ENCODE measurements around the gene ACTRT2. TPM values are rescaled to one million over a fixed set of nuclear protein-coding genes. Genes with fewer than 3 reads are reported as not detected.

ACTRT2 gene
- total RNA-seq, 1 donor from 2014 or later = not detected

DNA sequence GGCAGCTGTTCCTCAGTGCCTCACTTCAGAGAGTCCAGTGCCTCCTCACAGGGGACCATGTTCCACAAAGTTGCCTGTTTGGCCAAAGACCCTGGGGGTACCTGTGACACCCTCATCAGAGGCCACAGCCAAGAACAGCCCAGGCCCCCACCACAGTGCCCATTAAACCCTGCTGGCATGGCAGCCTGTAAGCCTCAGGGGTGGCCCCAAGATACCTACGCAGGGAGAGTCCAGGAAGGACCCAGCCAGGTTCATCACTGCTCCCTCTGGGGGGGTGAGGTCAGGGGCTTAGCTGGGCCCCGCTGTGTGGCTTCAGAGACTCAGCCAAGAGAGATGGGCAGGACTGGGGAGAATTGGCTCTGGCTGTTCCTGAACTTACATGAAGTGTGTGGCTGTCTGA is 28.6 kb downstream of the ACTRT2 start:
- peaks cover 5% of the 10 kb centered on the region for H3K9me3 Mint-ChIP-seq
- intact Hi-C loops (cut with micrococcal nuclease) = no loop called here
- no peak overlapping the region for H3K4me3 Mint-ChIP-seq
- DNase-seq = no peak
- H3K27ac Mint-ChIP-seq = no peak overlapping the region
- peaks cover 4% of the 10 kb centered on the region for H3K27me3 Mint-ChIP-seq
- no peaks in the 10 kb centered on the region for H3K4me1 Mint-ChIP-seq
- H3K36me3 Mint-ChIP-seq (ENCODE audit: low read depth) = no peaks in the 10 kb centered on the region

DNA sequence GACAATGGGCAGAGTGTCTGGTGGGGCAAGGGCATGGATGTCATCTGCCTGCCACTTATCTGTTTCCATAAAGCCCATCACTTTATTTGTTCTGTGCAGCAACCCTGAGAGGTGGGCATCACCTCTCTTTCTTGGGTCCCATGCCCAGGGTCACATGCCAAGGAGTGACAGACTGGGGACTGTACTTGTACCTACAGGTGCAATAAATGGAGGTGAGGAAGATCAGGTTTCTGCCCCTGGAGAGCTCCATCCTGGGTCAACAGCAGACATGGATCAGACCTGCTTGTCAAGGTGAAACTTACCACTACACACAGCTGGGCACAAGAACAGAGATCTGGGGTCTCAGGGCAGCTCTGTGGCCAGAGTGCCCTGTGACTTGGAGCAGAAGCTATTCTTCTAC is 29.3 kb downstream of the ACTRT2 start:
- Mint-ChIP-seq H3K27me3 (peaks cover 4% of the 10 kb centered on the region), H3K9me3 (peaks cover 5% of the 10 kb centered on the region)
- intact Hi-C loops (cut with micrococcal nuclease) = no loop called here

DNA sequence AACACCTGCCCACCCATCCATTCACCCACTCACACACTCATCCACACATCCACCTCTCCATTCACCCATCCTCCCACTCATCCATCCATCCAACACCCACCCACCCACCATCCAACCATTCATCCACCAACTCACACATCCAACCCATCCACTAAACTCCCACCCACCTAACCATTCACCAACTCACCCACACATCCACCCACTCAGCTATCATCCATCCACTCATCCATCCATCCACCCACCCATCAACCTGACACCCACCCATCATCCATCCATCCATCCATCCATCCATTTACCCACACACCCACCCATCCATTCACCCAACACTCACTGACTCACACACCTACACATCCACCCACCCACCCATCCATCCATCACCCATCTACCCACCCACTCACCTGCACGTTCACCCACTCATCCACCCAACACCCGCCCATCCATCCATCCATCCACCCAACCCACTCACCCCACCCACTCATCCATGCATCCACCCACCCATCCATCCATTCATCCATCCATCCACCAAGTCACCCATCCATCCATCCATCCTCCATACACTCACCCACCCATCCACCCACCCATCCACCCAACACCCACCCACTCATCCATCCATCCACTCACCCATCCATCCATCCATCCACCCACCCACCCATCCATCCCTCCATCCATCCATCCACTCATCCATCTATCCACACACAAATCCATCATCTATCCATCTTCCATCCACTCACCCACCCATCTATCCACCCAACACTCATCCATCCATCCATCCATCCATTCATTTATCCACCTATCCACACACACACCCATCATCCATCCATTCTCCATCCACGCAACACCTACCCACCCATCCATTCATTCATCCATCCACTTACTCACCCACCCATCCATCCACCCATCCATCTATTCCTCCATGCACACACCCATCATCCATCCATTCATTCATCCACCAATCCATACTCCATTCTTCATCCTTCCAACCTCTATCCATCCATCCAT is 30.3 kb downstream of the ACTRT2 start:
- intact Hi-C loops (cut with micrococcal nuclease) = no loop called here
- Mint-ChIP-seq H3K4me1 (no peaks in the 10 kb centered on the region), H3K9me3 (peaks cover 5% of the 10 kb centered on the region), H3K36me3 (ENCODE audit: low read depth) (no peaks in the 10 kb centered on the region), H3K27ac (no peak overlapping the region), H3K4me3 (no peak overlapping the region), H3K27me3 (peaks cover 4% of the 10 kb centered on the region)
- no peak for DNase-seq

More for the DNA sequence above, 29.3 kb downstream of the ACTRT2 start:
- Mint-ChIP-seq H3K4me1 (no peaks in the 10 kb centered on the region), H3K4me3 (no peak overlapping the region), H3K36me3 (ENCODE audit: low read depth) (no peaks in the 10 kb centered on the region), H3K27ac (no peak overlapping the region)
- DNase-seq = no peak

DNA sequence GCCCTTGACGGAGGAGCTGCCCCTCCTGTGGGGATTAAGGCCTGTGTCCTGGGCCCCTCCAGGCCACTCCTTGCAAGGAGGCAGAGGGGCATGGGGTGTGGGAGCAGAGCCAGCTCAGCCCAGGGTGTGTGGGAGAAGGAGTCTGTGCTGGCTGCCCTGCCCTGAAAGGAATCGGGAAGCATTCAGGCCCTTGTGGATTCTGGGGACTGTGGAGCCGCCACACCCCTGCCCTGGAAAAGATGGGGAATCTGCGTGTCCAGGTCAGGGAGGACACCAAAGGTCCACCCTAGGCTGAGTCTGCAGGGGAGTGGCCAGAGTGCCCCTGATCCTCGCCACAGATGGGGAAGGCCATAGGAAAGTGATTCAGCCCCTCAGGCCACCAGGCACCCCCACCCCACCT is 31.2 kb downstream of the ACTRT2 start:
- no peak overlapping the region for H3K27ac Mint-ChIP-seq
- H3K4me3 Mint-ChIP-seq = no peak overlapping the region
- H3K36me3 Mint-ChIP-seq (ENCODE audit: low read depth) = no peaks in the 10 kb centered on the region
- H3K9me3 Mint-ChIP-seq = peaks cover 5% of the 10 kb centered on the region
- H3K27me3 Mint-ChIP-seq = no peaks in the 10 kb centered on the region
- intact Hi-C loops (cut with micrococcal nuclease) = no loop called here
- DNase-seq = no peak
- H3K4me1 Mint-ChIP-seq = no peaks in the 10 kb centered on the region

DNA sequence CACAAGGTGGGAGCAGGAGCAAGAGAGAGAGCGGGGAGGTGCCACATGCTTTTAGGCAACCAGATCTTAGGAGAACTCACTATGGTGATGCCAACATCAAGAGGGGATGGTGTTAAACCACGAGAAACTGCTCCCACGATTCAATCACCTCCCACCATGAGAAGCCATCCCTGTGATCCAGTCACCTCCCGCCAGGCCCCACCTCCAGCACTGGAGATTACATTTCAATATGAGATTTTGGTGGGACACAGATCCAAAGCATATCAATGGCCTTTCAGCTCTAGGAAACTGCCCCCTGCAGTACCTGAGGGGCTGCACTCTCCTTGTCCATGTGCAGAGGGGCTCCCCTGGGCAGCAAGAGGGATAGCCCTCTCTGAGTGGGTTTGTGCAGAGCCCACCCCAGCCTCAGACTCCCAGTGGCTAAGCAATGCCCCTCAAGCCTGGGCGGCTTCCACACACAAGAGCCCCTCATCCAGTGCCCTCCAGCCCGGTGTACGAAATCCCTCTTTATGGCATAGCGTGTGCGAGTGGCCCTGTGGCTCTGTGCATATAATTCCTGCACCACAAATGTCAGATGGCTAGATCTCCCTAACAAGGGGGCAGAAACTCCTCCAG is 32.2 kb downstream of the ACTRT2 start:
- H3K4me3 Mint-ChIP-seq = no peak overlapping the region
- intact Hi-C loops (cut with micrococcal nuclease) = no loop called here

DNA sequence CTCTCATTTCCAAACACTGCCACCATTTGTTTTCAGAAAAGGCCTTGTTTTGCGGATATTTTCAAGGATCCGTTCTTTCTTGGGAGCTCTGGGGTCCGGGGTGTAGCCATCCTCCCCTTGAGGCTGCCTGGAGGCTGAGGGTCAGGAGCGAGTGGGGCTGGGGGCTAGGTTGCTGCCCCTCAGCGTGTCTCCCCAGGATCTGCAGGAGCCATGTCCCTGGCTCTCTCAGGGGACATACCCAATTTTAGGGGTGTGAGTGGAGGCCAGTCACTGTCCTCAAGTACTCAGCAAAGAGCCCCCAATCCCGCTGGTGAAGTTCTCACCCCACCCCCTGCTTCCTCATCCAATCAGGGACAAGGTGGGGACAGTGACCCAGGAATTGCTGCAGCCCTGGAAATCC is 32.7 kb downstream of the ACTRT2 start:
- Mint-ChIP-seq H3K36me3 (ENCODE audit: low read depth) (no peaks in the 10 kb centered on the region), H3K4me1 (no peaks in the 10 kb centered on the region), H3K27ac (no peak overlapping the region), H3K4me3 (no peak overlapping the region), H3K9me3 (peaks cover 5% of the 10 kb centered on the region), H3K27me3 (peaks cover 2% of the 10 kb centered on the region)
- intact Hi-C loops (cut with micrococcal nuclease) = no loop called here
- DNase-seq = no peak

More for the DNA sequence above, 32.2 kb downstream of the ACTRT2 start:
- H3K27me3 Mint-ChIP-seq = peaks cover 2% of the 10 kb centered on the region
- H3K4me1 Mint-ChIP-seq = no peaks in the 10 kb centered on the region
- H3K27ac Mint-ChIP-seq = no peak overlapping the region
- DNase-seq = no peak
- peaks cover 5% of the 10 kb centered on the region for H3K9me3 Mint-ChIP-seq
- no peaks in the 10 kb centered on the region for H3K36me3 Mint-ChIP-seq (ENCODE audit: low read depth)

DNA sequence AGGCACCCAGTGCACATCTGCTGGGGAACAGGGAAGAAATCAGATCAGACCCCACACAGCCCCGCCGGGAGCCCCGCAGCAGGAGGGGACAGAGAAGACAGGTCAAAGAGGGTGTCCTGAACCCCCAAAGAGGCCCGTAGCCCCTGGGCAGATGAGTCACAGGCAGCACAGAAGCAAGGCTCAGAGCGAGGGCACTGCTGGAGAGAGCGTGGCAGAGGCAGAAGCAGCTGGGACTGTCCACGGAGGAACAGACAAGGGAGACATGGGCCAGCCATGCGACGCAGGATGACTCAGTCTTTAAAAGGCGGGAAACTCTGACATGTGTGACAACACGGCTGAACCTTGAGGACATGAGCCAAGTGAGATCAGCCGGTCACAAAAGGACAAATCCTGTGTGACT is 33.2 kb downstream of the ACTRT2 start:
- Mint-ChIP-seq H3K27ac (no peak overlapping the region), H3K27me3 (peaks cover 2% of the 10 kb centered on the region), H3K4me3 (no peak overlapping the region), H3K36me3 (ENCODE audit: low read depth) (no peaks in the 10 kb centered on the region), H3K9me3 (peaks cover 5% of the 10 kb centered on the region), H3K4me1 (no peaks in the 10 kb centered on the region)
- intact Hi-C loops (cut with micrococcal nuclease) = no loop called here
- no peak for DNase-seq

DNA sequence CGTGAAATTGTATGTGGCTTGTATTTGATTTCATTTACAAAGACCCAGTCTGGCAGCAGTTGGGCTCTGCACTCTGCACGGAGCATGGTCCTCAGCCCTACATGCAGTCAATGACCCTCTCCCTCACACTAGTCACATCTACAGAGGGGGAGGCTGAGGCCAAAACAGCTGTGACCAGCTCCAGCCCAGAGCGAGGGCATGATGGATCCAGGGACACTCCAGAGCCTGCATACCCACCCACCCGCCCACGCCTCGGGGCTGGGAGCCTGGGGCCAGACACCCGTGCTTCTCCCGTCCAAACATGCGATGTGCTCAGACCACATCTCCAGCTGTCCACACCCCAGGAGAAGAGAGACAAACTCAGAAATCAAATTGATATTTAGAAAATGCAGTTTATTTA is 33.8 kb downstream of the ACTRT2 start:
- intact Hi-C loops (cut with micrococcal nuclease) = no loop called here

DNA sequence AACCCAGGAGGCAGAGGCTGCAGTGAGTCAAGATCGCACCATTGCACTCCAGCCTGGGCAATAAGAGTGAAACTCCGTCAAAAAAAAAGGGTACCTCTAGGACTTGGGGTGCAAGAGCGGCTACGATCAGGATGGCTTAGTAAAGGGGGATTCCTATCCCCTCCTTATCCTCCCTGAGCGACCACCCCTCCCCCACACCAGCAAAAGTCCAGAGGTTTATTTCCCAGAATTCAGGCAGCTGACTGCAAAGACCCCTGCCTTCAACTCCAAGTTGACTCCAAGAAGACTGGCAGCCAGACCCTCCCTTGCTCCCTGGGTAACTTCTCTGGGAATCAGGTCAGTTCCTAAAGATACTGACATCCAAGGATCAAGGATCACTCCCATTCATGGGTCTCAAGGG is 35.4 kb downstream of the ACTRT2 start:
- intact Hi-C loops (cut with micrococcal nuclease) = no loop called here
- DNase-seq = no peak
- Mint-ChIP-seq H3K9me3 (peaks cover 5% of the 10 kb centered on the region), H3K27ac (no peak overlapping the region), H3K27me3 (peaks cover 2% of the 10 kb centered on the region), H3K36me3 (ENCODE audit: low read depth) (no peaks in the 10 kb centered on the region), H3K4me1 (no peaks in the 10 kb centered on the region), H3K4me3 (no peak overlapping the region)

More for the DNA sequence above, 33.8 kb downstream of the ACTRT2 start:
- no peaks in the 10 kb centered on the region for H3K36me3 Mint-ChIP-seq (ENCODE audit: low read depth)
- no peak for DNase-seq
- H3K4me1 Mint-ChIP-seq = no peaks in the 10 kb centered on the region
- H3K27me3 Mint-ChIP-seq = peaks cover 2% of the 10 kb centered on the region
- peaks cover 5% of the 10 kb centered on the region for H3K9me3 Mint-ChIP-seq
- H3K27ac Mint-ChIP-seq = no peak overlapping the region
- H3K4me3 Mint-ChIP-seq = no peak overlapping the region

DNA sequence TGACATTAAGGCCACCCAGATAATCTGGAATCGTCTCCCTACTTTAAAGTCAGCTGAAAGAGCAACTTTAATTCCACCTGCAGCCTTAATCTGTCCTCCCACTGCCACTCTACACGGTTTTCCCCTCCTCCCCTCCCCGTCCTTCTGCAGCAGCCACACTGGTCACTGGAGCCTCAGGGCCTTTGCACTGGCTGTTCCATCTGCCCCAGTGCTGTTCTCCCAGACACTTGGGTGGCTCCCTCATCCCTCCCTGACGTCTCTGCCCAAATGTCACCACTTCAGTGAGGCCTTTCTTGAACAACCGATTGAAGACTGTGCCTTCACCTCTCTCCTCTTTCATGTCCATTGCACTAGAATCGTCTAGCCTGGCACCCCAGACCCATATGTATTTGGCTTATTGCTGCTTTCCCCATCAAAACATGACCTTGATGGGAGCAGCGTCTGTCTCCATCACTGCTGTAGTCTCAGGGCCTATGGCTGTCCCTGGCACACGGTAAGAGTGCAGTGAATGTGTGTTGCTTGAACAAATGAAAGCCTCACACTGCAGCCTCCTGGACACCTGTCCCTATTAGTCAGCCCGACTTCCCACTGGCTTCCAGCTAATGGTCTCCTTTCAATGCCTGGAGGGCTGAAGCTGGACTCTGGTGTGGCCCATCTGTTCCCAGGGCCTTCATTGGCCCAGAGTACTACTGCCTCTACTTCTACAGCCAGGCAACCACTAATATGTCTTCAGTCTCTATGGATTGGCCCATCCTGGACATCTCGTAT is 37.2 kb downstream of the ACTRT2 start:
- DNase-seq = no peak
- no peaks in the 10 kb centered on the region for H3K36me3 Mint-ChIP-seq (ENCODE audit: low read depth)
- no peaks in the 10 kb centered on the region for H3K9me3 Mint-ChIP-seq
- intact Hi-C loops (cut with micrococcal nuclease) = no loop called here
- peaks cover 2% of the 10 kb centered on the region for H3K27me3 Mint-ChIP-seq
- H3K4me1 Mint-ChIP-seq = no peaks in the 10 kb centered on the region
- H3K27ac Mint-ChIP-seq = no peak overlapping the region
- H3K4me3 Mint-ChIP-seq = no peak overlapping the region

DNA sequence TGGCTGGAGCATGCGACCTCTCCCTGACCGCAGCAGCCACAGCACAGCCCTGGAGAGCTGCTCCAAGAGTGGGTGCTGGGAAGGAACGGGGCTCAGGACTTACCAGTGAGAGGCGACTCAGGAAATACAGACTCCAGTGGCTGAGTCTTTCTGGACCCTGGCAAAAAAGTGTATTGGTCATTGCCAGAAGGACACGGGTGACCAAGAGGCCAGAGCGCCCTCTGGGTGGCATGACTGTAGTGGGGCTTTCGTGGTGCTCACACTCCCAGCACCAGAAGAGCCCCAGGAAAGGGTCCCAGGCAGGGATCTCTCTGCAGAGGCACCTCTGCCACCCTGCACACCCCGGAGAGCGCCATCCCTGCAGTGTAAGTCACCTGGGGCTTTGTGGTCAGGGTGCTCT is 38.9 kb downstream of the ACTRT2 start:
- no peak overlapping the region for H3K27ac Mint-ChIP-seq
- no peak overlapping the region for H3K4me3 Mint-ChIP-seq
- peaks cover 3% of the 10 kb centered on the region for H3K27me3 Mint-ChIP-seq
- no peaks in the 10 kb centered on the region for H3K9me3 Mint-ChIP-seq
- no peaks in the 10 kb centered on the region for H3K36me3 Mint-ChIP-seq (ENCODE audit: low read depth)
- intact Hi-C loops (cut with micrococcal nuclease) = no loop called here
- H3K4me1 Mint-ChIP-seq = no peaks in the 10 kb centered on the region
- no peak for DNase-seq

DNA sequence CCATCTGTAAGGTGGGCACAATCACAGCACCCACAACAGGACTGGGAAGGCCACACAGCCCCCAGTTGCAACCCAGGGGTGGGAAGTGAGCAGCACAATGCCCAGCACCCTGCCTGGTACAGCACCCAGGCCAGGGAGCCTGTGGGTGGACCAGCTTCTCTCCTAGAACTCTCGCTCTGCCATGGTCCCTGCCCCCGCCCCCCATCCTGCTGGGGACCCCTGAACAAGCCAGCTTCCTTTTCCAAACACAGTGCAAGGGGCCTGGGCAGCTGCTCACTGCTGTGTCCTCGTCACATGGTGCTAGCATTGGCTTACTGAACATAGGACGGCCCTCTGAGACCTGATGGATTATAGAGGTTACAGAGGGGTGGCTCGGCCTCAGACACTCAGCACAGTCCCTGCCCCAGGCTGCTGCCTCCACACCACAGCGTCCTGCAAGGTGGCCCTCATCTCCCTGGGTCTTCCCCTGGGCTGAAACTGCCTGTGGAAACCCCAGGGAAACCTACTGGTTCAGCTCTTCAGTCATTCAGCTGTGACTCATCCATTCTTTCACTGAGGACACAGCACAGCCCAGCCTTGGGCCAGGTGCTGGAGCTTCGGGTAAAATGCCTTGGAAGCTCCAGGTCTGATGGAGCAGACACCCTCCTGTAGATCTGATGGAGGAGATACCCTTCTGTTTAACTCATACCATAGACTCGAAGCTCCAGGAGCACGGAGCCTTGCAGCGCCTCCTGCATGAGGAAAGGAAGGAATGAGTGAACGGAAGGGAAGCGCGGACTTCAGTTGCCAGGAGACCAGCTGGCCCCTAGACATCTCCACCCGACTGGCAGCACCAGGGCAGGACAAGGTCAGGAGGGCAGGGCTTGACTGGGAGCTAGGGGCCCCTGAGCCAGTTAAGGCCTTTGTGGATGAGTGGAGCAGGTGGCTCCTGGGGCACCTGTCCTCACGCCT is 39.6 kb downstream of the ACTRT2 start:
- Mint-ChIP-seq H3K27me3 (peaks cover 4% of the 10 kb centered on the region), H3K4me1 (no peaks in the 10 kb centered on the region), H3K36me3 (ENCODE audit: low read depth) (no peaks in the 10 kb centered on the region), H3K4me3 (no peak overlapping the region), H3K27ac (no peak overlapping the region), H3K9me3 (no peaks in the 10 kb centered on the region)
- intact Hi-C loops (cut with micrococcal nuclease) = no loop called here
- DNase-seq = no peak

DNA sequence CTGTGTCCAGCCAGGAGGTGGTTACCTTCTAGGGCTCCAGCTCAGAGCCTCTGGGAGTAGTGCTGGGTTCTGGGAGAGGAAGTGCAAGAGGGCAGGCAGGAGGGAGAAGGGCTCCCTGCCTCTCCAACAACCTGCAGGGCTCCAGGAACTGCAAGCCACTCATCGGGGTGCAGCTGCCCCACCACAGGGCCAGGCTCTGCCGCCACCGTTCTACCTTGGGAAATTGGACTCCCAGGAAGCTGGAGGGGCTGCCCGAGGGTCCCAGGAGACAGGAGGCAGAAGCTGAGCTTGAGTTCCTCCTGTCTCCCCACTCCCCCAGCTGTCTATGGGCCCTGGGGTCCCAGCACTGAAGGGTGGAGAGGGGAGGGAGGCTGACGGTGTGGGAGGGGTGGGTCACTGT is 40.3 kb downstream of the ACTRT2 start:
- Mint-ChIP-seq H3K4me3 (no peak overlapping the region), H3K36me3 (ENCODE audit: low read depth) (no peaks in the 10 kb centered on the region), H3K4me1 (no peaks in the 10 kb centered on the region), H3K27me3 (peaks cover 6% of the 10 kb centered on the region), H3K9me3 (no peaks in the 10 kb centered on the region), H3K27ac (no peak overlapping the region)
- intact Hi-C loops (cut with micrococcal nuclease) = no loop called here
- no peak for DNase-seq

Data from activated CD4-positive, alpha-beta T cell treated with anti-CD3 and anti-CD28 coated beads, Interleukin-2, amount 10 ng/mL, durations not matched to agents 24 days and 14 days (primary cell).